Measurements from ENCODE around the gene KIRREL2. TPM values are rescaled to one million over a fixed set of nuclear protein-coding genes. Genes with fewer than 3 reads are reported as not detected.

The KIRREL2 gene
- total RNA-seq, 1 donor from 2014 or later = 0.12 TPM

GRCh38 chr19:35843676-35844481, 12.8 kb upstream of the KIRREL2 start:
- intact Hi-C loops (cut with micrococcal nuclease) = no loop called here
- no peak for DNase-seq
- ATAC-seq = no peak

DNA sequence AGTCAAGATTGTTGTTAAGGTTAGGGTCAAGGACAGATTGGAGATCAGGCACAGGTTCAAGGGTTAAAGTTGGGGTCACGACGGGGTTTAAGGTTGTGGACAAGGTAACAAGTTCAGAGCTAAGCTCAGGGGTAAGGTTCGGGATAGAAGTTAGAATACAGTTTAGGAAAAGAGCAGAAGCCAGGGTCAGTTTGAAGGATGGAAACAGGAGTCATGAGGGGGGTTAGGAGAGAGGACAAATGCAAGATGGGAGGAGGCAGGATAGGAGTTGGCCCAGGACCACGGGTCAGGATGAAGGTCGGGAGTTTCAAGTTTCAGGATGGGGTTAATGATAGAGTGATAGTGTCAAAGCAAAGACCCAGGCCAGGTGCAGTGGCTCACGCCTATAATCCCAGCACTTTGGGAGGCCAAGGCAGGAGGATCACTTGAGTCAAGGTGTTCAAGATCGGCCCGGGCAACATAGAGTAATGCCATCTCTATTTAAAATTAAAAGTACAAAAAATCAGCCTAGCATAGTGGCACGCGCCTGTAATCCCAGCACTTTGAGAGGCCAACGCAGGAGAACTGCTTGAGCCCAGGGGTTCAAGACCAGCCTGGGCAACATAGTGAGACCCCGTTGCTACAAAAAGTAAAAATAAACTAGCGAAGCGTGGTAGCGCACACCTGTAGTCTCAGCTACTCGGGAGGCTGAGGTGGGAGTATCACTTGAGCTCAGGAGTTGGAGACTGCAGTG, 12.1 kb upstream of the KIRREL2 start:
- no peak for ATAC-seq
- no peak for DNase-seq
- intact Hi-C loops (cut with micrococcal nuclease) = no loop called here

- peak; percentile 39 for ATAC-seq
Measured at GRCh38 chr19:35845215-35846037, 11.3 kb upstream of the KIRREL2 start.

GRCh38 chr19:35846038-35846668, 10.6 kb upstream of the KIRREL2 start:
- intact Hi-C loops (cut with micrococcal nuclease) = no loop called here
- no peak for DNase-seq
- ATAC-seq = no peak

More at GRCh38 chr19:35845215-35846037, 11.3 kb upstream of the KIRREL2 start:
- intact Hi-C loops (cut with micrococcal nuclease) = no loop called here
- no peak for DNase-seq

GRCh38 chr19:35847911-35848310, 8.8 kb upstream of the KIRREL2 start:
- intact Hi-C loops (cut with micrococcal nuclease) = no loop called here
- no peak for DNase-seq
- no peak for ATAC-seq

GRCh38 chr19:35848486-35848885, 8.2 kb upstream of the KIRREL2 start:
- DNase-seq (no peak), ATAC-seq (no peak)
- intact Hi-C loops (cut with micrococcal nuclease) = no loop called here

DNA sequence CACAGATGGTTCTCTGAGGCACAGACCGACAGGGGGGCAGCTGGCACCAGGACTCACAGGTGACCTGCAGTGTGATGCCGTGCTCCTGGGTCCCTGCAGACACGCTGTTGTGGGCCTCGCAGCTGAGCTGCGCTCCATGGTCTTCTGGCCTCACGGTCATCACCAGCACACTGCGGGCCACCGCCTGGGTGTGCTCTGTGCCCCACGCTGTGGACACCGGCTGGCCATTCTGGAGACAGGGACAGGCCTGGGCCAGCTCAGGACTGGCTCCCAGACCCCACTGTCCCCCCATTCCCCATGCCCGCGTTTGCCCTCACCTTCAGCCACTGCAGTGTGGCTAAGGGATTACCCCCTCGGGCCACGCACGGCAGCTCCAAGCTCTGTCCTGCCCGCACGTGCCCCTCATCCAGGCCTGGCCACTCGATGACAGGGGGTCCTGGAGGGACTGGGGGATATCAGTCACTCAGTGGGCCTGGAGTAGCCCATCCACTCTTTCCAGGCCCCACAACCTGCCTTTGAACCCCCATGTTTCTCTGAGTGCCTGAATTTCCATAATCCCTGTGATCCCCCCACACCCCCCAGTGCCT, 7.7 kb upstream of the KIRREL2 start:
- ATAC-seq (no peak), DNase-seq (no peak)
- intact Hi-C loops (cut with micrococcal nuclease) = no loop called here

DNA sequence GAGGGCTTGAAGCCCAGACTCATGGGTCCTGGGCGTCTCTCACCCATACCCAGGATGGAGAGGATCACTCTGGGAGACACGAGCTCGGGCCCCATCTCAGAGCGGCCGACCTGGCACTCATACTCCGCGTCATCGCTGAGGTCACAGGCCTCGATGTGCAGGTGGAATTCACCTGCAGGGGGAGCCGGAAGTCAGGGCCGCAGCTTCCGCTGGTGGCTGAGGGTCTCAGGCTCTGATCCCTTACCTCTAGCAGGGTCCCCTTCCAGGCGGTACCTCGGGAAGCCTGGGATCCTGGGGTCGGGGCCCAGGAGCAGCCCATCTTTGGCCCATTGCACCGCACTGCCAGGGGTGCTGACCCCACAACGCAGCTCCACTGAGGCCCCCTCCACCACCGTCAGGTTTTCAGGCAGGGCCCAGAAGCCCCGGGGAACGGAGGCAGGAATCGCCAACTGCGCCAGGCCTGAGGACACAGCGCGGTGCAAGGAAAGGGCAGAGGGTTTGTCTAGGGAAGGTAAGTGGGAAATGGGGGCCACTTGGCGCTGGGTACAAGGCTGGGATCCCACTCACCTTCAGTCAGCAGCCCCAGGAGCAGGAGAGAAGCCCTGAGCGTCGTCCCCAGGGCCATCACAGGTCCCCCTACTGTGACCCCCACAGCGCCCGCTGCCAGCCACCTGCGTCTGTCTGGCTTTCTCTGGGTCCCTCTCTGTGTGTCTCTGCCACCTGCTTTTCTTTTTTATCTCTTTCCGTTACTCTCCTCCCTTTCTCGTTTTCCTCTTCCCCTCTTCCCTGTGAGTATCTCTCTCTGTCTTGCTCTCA, 5.3 kb upstream of the KIRREL2 start:
- intact Hi-C loops (cut with micrococcal nuclease) = no loop called here
- no peak for DNase-seq
- ATAC-seq = no peak

- DNase-seq (no peak), ATAC-seq (no peak)
- intact Hi-C loops (cut with micrococcal nuclease) = no loop called here
Measured at GRCh38 chr19:35852029-35852780, 4.5 kb upstream of the KIRREL2 start, which contains the start of gene NPHS1. TSS of gene NPHS1 (minus strand) at chr19:35852504. CDS start at chr19:35851837, 667 bp downstream.

DNA sequence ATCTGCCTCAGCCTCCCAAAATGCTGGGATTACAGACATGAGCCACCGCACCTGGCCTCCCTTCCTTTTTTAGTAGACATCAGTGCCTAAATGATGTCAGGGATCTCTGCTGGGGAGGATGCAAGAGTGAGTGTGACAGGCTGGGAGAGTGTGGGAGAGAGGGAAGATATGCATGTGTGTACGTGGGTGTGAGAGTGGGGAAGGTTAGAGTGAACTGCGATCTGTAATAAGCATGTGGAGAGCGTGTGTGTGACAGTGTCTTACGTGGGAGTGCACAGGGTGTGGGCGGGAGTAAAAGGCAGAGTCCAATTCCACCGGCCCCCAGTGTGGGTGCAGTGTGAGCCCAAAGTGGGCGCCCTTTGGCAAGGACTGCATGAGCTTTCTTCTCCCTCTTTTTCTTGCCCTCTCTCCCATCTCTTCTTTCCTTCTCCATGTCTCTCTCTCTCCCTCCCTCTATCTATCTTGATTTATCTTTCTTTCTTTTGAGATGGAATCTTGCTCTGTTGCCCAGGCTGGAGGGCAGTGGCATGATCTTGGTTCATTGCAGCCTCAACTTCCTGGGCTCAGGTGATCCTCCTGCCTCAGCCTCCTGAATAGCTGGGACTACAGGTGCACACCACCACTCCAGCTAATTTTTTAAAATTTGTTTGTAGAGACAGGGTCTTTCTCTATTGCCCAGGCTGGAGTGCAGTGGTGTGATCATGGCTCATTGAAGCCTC, 3.5 kb upstream of the KIRREL2 start:
- DNase-seq (no peak), ATAC-seq (no peak)
- intact Hi-C loops (cut with micrococcal nuclease) = no loop called here

GRCh38 chr19:35858311-35858710, 1.6 kb downstream of the KIRREL2 start:
- DNase-seq (no peak), ATAC-seq (no peak)
- intact Hi-C loops (cut with micrococcal nuclease) = no loop called here

- no peak for DNase-seq
- intact Hi-C loops (cut with micrococcal nuclease) = no loop called here
- ATAC-seq = no peak
Measured at GRCh38 chr19:35859414-35859813, 2.7 kb downstream of the KIRREL2 start.

DNA sequence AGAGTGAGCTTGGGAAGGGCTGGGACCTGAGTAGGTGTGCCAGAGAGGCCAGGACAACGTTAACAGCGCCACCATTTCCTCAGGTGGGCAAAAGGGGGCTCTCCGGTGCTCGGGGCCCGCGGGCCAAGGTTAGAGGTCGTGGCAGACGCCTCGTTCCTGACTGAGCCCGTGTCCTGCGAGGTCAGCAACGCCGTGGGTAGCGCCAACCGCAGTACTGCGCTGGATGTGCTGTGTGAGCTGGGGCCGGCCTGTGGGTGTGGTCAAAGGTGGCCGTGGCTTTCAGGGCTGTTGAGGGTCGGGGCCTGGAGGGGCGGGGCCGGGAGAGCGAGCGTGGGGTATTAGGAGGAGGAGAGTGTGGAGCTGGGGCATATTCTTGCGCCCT, 3.7 kb downstream of the KIRREL2 start:
- ATAC-seq = no peak

GRCh38 chr19:35860818-35861639, 4.3 kb downstream of the KIRREL2 start:
- intact Hi-C loops (cut with micrococcal nuclease) = no loop called here
- DNase-seq = no peak
- ATAC-seq = peak; percentile 66

More for the DNA sequence above, 3.7 kb downstream of the KIRREL2 start:
- no peak for DNase-seq
- intact Hi-C loops (cut with micrococcal nuclease) = no loop called here

DNA sequence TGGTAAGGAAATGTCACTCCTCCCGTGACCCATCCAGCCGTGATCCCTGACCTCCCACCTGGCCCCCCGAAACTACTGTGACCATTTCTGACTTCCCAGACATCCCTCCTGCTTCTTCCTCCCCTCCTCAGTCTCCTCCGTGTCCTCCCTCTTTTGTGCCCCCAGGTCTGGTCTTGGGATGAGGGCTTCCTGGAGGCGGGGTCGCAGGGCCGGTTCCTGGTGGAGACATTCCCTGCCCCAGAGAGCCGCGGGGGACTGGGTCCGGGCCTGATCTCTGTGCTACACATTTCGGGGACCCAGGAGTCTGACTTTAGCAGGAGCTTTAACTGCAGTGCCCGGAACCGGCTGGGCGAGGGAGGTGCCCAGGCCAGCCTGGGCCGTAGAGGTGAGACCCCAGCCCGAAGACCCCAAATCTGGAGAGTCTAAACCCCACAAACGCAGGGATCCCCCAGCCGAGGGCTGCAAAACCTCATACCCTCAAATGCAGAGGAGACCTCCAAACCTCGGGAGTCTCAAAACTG, 5.0 kb downstream of the KIRREL2 start:
- no peak for ATAC-seq
- DNase-seq = no peak
- intact Hi-C loops (cut with micrococcal nuclease) = no loop called here

DNA sequence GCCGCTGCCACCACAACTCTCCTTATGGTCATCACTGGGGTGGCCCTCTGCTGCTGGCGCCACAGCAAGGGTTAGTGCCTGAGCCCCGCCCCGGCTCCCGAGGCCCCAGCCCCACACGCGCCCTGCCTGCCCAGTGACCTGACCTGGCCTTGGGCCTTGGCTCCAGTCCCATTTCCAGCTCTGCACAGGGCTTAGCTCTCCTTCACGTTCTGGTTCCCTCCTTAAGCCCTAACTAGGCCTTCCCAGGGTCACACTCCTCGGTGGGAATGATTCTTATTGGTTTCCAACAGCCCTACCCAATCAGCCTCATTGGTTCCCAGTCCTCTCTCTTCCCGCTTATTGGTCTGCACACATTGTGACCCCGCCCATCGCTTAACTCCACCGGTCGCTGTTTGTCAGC, 5.8 kb downstream of the KIRREL2 start:
- intact Hi-C loops (cut with micrococcal nuclease) = no loop called here
- ATAC-seq (no peak), DNase-seq (no peak)

All from left ventricle myocardium superior (tissue), 1 donor.